Measurements from ENCODE around the gene GNAO1.

GNAO1 gene

GRCh38 chr16:56343661-56344517 is 152.6 kb downstream of the GNAO1 start:
- TF ChIP-seq GATA2 (IDR thresholded peaks at IDR 0.05; ENCODE audit: low read depth, low read length) = no peak
- no peak for TF ChIP-seq GATA3 (IDR thresholded peaks at IDR 0.05; ENCODE audit: low read depth, low read length)

GRCh38 chr16:56344518-56345405 is 153.5 kb downstream of the GNAO1 start:
- no peak for TF ChIP-seq GATA3 (IDR thresholded peaks at IDR 0.05; ENCODE audit: low read depth, low read length)
- TF ChIP-seq GATA2 (IDR thresholded peaks at IDR 0.05; ENCODE audit: low read depth, low read length) = no peak

GRCh38 chr16:56345406-56346050 is 154.2 kb downstream of the GNAO1 start:
- TF ChIP-seq GATA3 (IDR thresholded peaks at IDR 0.05; ENCODE audit: low read depth, low read length) = no peak
- no peak for TF ChIP-seq GATA2 (IDR thresholded peaks at IDR 0.05; ENCODE audit: low read depth, low read length)

GRCh38 chr16:56346131-56346890 is 155.0 kb downstream of the GNAO1 start:
- TF ChIP-seq GATA2 (IDR thresholded peaks at IDR 0.05; ENCODE audit: low read depth, low read length) (no peak), GATA3 (IDR thresholded peaks at IDR 0.05; ENCODE audit: low read depth, low read length) (no peak)

- TF ChIP-seq GATA2 (IDR thresholded peaks at IDR 0.05; ENCODE audit: low read depth, low read length) (no peak), GATA3 (IDR thresholded peaks at IDR 0.05; ENCODE audit: low read depth, low read length) (no peak)
Observed at GRCh38 chr16:56347166-56347565, 155.9 kb downstream of the GNAO1 start.

- TF ChIP-seq GATA3 (IDR thresholded peaks at IDR 0.05; ENCODE audit: low read depth, low read length) (no peak), GATA2 (IDR thresholded peaks at IDR 0.05; ENCODE audit: low read depth, low read length) (no peak)
Observed at GRCh38 chr16:56347670-56348069, 156.4 kb downstream of the GNAO1 start.

GRCh38 chr16:56348168-56349085 is 157.1 kb downstream of the GNAO1 start:
- TF ChIP-seq GATA3 (IDR thresholded peaks at IDR 0.05; ENCODE audit: low read depth, low read length) = no peak
- no peak for TF ChIP-seq GATA2 (IDR thresholded peaks at IDR 0.05; ENCODE audit: low read depth, low read length)

- no peak for TF ChIP-seq GATA3 (IDR thresholded peaks at IDR 0.05; ENCODE audit: low read depth, low read length)
- TF ChIP-seq GATA2 (IDR thresholded peaks at IDR 0.05; ENCODE audit: low read depth, low read length) = no peak
Observed at GRCh38 chr16:56349086-56349415, 157.8 kb downstream of the GNAO1 start.

- TF ChIP-seq GATA2 (IDR thresholded peaks at IDR 0.05; ENCODE audit: low read depth, low read length) = no peak
- TF ChIP-seq GATA3 (IDR thresholded peaks at IDR 0.05; ENCODE audit: low read depth, low read length) = no peak
Observed at GRCh38 chr16:56349711-56350161, 158.4 kb downstream of the GNAO1 start.

GRCh38 chr16:56350491-56351405 is 159.5 kb downstream of the GNAO1 start:
- TF ChIP-seq GATA2 (IDR thresholded peaks at IDR 0.05; ENCODE audit: low read depth, low read length) (no peak), GATA3 (IDR thresholded peaks at IDR 0.05; ENCODE audit: low read depth, low read length) (no peak)

GRCh38 chr16:56351481-56351880 is 160.2 kb downstream of the GNAO1 start:
- TF ChIP-seq GATA3 (IDR thresholded peaks at IDR 0.05; ENCODE audit: low read depth, low read length) = no peak
- TF ChIP-seq GATA2 (IDR thresholded peaks at IDR 0.05; ENCODE audit: low read depth, low read length) = no peak
